ENCODE results near the gene BFSP2. TPM values are rescaled to one million over a fixed set of nuclear protein-coding genes. Genes with fewer than 3 reads are reported as not detected.

Gene BFSP2
- total RNA-seq, 1 experiment from 2014 or later, result not detected

- Mint-ChIP-seq H3K4me1 (ENCODE audit: insufficient read depth, unreplicated experiment) (peaks cover 8% of the 10 kb centered on the region), H3K36me3 (ENCODE audit: insufficient read depth, unreplicated experiment) (no peaks in the 10 kb centered on the region), H3K4me3 (ENCODE audit: unreplicated experiment) (no peak overlapping the region), H3K27ac (ENCODE audit: low read depth, unreplicated experiment) (no peak overlapping the region), H3K9me3 (ENCODE audit: unreplicated experiment) (no peaks in the 10 kb centered on the region), H3K27me3 (ENCODE audit: insufficient read depth, unreplicated experiment) (no peaks in the 10 kb centered on the region)
- BruUV-seq (replicated peaks), result no TSS peak
- DNase-seq (ENCODE audit: unreplicated experiment), result peak; percentile 30
- ChIA-PET POLR2A (interaction anchor here (0.9 to 1.4 kb wide), 2 partner anchors 11 to 112 kb away, joined by 3 read pairs; partner anchors contain the start of gene CDV3), CTCF (interaction anchor here (1.2 kb wide), 2 partner anchors 9 to 730 kb away, joined by 3 to 4 read pairs; no protein-coding TSS in a partner anchor)
- intact Hi-C loops (cut with micrococcal nuclease), result loop anchor here (10.0 kb wide), 1 partner anchor 204 kb away; the partner anchor contains the start of gene TOPBP1
- TF ChIP-seq CTCF (IDR thresholded peaks at IDR 0.05; ENCODE audit: unreplicated experiment), result no peak
These were observed 61.4 kb downstream of the BFSP2 start for GRCh38 chr3:133461291-133461690.

GRCh38 chr3:133463347-133463860 lies 63.5 kb downstream of the BFSP2 start:
- Mint-ChIP-seq H3K27me3 (ENCODE audit: insufficient read depth, unreplicated experiment) (no peaks in the 10 kb centered on the region), H3K4me3 (ENCODE audit: unreplicated experiment) (no peak overlapping the region), H3K9me3 (ENCODE audit: unreplicated experiment) (no peaks in the 10 kb centered on the region), H3K4me1 (ENCODE audit: insufficient read depth, unreplicated experiment) (peaks cover 8% of the 10 kb centered on the region), H3K27ac (ENCODE audit: low read depth, unreplicated experiment) (no peak overlapping the region), H3K36me3 (ENCODE audit: insufficient read depth, unreplicated experiment) (no peaks in the 10 kb centered on the region)
- BruUV-seq (replicated peaks), result no TSS peak
- CTCF ChIA-PET, result interaction anchor here (0.6 to 1.4 kb wide), 9 partner anchors 13 to 749 kb away, joined by 3 to 13 read pairs (median 3); no protein-coding TSS in a partner anchor
- DNase-seq (ENCODE audit: unreplicated experiment), result no peak
- intact Hi-C loops (cut with micrococcal nuclease), result loop anchor here (10.0 kb wide), 1 partner anchor 201 kb away; the partner anchor contains the start of gene TOPBP1
- TF ChIP-seq CTCF (IDR thresholded peaks at IDR 0.05; ENCODE audit: unreplicated experiment), result no peak
- POLR2A ChIA-PET, result interaction anchor here (1.0 to 1.3 kb wide), 4 partner anchors 9 to 111 kb away, joined by 3 to 5 read pairs (median 4); partner anchors contain the start of gene CDV3

GRCh38 chr3:133464573-133464972 lies 64.7 kb downstream of the BFSP2 start:
- Mint-ChIP-seq H3K4me1 (ENCODE audit: insufficient read depth, unreplicated experiment) (peaks cover 8% of the 10 kb centered on the region), H3K36me3 (ENCODE audit: insufficient read depth, unreplicated experiment) (no peaks in the 10 kb centered on the region), H3K9me3 (ENCODE audit: unreplicated experiment) (no peaks in the 10 kb centered on the region), H3K4me3 (ENCODE audit: unreplicated experiment) (no peak overlapping the region), H3K27me3 (ENCODE audit: insufficient read depth, unreplicated experiment) (no peaks in the 10 kb centered on the region), H3K27ac (ENCODE audit: low read depth, unreplicated experiment) (no peak overlapping the region)
- no TSS peak for BruUV-seq (replicated peaks)
- CTCF ChIA-PET, result interaction anchor here (0.6 to 2.3 kb wide), 10 partner anchors 10 to 114 kb away, joined by 3 to 9 read pairs (median 4); no protein-coding TSS in a partner anchor
- POLR2A ChIA-PET, result interaction anchor here (0.7 to 1.0 kb wide), 2 partner anchors 111 to 114 kb away, joined by 3 read pairs; no protein-coding TSS in a partner anchor
- DNase-seq (ENCODE audit: unreplicated experiment), result peak; percentile 48
- intact Hi-C loops (cut with micrococcal nuclease), result loop anchor here (1.0 to 10.0 kb wide), 2 partner anchors 114 to 200 kb away; partner anchors contain the start of gene TOPBP1
- peak; percentile 35 for TF ChIP-seq CTCF (IDR thresholded peaks at IDR 0.05; ENCODE audit: unreplicated experiment)

- ChIA-PET CTCF (interaction anchor here (1.0 to 3.6 kb wide), 6 partner anchors 10 to 128 kb away, joined by 3 to 18 read pairs (median 6); partner anchors contain the start of gene CDV3), POLR2A (interaction anchor here (0.7 to 2.6 kb wide), 4 partner anchors 22 to 116 kb away, joined by 4 to 9 read pairs (median 6); no protein-coding TSS in a partner anchor)
- no peaks in the 10 kb centered on the region for H3K9me3 Mint-ChIP-seq (ENCODE audit: unreplicated experiment)
- no peaks in the 10 kb centered on the region for H3K4me1 Mint-ChIP-seq (ENCODE audit: insufficient read depth, unreplicated experiment)
- peak; percentile 18 for DNase-seq (ENCODE audit: unreplicated experiment)
- no TSS peak for BruUV-seq (replicated peaks)
- H3K4me3 Mint-ChIP-seq (ENCODE audit: unreplicated experiment), result no peak overlapping the region
- intact Hi-C loops (cut with micrococcal nuclease), result loop anchor here (10.0 kb wide), 1 partner anchor 198 kb away; the partner anchor contains the start of gene TOPBP1
- no peaks in the 10 kb centered on the region for H3K36me3 Mint-ChIP-seq (ENCODE audit: insufficient read depth, unreplicated experiment)
- no peak for TF ChIP-seq CTCF (IDR thresholded peaks at IDR 0.05; ENCODE audit: unreplicated experiment)
- no peaks in the 10 kb centered on the region for H3K27me3 Mint-ChIP-seq (ENCODE audit: insufficient read depth, unreplicated experiment)
- H3K27ac Mint-ChIP-seq (ENCODE audit: low read depth, unreplicated experiment), result peak overlapping the region; percentile 20
These were observed 66.9 kb downstream of the BFSP2 start for GRCh38 chr3:133466531-133467386.

Measured in MCF 10A (cell line).